NCI-H1417 treated with DMSO at 0.1 percent for 48 hours (cell line): Measurements from ENCODE around the gene MYL1.

Experiments used
- DNase-seq: peaks from one replicate; lab custom pipeline; 2025; lab: John Stamatoyannopoulos, UW

Gene MYL1

GRCh38 chr2:210267698-210268097 is 47.3 kb downstream of the MYL1 start:
- no peak for DNase-seq

- DNase-seq: no peak
Measured at GRCh38 chr2:210264282-210264681, 50.7 kb downstream of the MYL1 start.

GRCh38 chr2:210263841-210264240 is 51.1 kb downstream of the MYL1 start:
- no peak for DNase-seq

GRCh38 chr2:210262036-210262435 is 52.9 kb downstream of the MYL1 start:
- no peak for DNase-seq

- no peak for DNase-seq
Measured at GRCh38 chr2:210259687-210260086, 55.3 kb downstream of the MYL1 start.

GRCh38 chr2:210252699-210253606 is 62.0 kb downstream of the MYL1 start:
- DNase-seq: no peak

- DNase-seq: no peak
Measured at GRCh38 chr2:210250622-210251021, 64.4 kb downstream of the MYL1 start.
